MCF 10A (cell line): ENCODE data around the gene CPZ. TPM values are rescaled to one million over a fixed set of nuclear protein-coding genes. Genes with fewer than 3 reads are reported as not detected.

Experiments
- BruUV-seq: library from RNA; stranded (reverse); fragments of 400-500 nt; replicated peaks from 2 replicates; lab custom pipeline; 2021; lab: Mats Ljungman, UMichigan
- CTCF ChIA-PET: fragments of 300-600 bp; sonication (Branson Sonifier 250); formaldehyde crosslinking; extraction: SDS; loops from one replicate; lab custom pipeline; 2021; ENCODE audit warnings: antibody characterized with exemption, inconsistent platforms; lab: Yijun Ruan, JAX
- POLR2A ChIA-PET: fragments of 300-600, 350-650 bp; sonication (Branson Sonifier 250); formaldehyde crosslinking; extraction: SDS; loops from one replicate; lab custom pipeline; 2020; ENCODE audit warnings: antibody characterized with exemption, inconsistent platforms; lab: Yijun Ruan, JAX
- DNase-seq: peaks from one replicate; pipeline ENCODE4 v3.0.0-alpha.2; 2018; ENCODE audit not compliant: unreplicated experiment
- H3K27ac Mint-ChIP-seq: one replicate; pipeline ENCODE4 v1.8.0; 2022; ENCODE audit warnings: mild to moderate bottlenecking, low read depth, mixed read lengths; ENCODE audit not compliant: unreplicated experiment
- H3K27me3 Mint-ChIP-seq: one replicate; pipeline ENCODE4 v1.8.0; 2022; ENCODE audit warnings: mixed read lengths; ENCODE audit not compliant: insufficient read depth, unreplicated experiment
- H3K36me3 Mint-ChIP-seq: one replicate; pipeline ENCODE4 v1.8.0; 2022; ENCODE audit warnings: mild to moderate bottlenecking, moderate library complexity, mixed read lengths; ENCODE audit not compliant: insufficient read depth, unreplicated experiment
- H3K4me1 Mint-ChIP-seq: one replicate; pipeline ENCODE4 v1.8.0; 2022; ENCODE audit warnings: mixed read lengths; ENCODE audit not compliant: insufficient read depth, unreplicated experiment
- H3K4me3 Mint-ChIP-seq: one replicate; pipeline ENCODE4 v1.8.0; 2022; ENCODE audit warnings: mild to moderate bottlenecking, moderate library complexity, mixed read lengths; ENCODE audit not compliant: unreplicated experiment
- H3K9me3 Mint-ChIP-seq: one replicate; pipeline ENCODE4 v1.8.0; 2022; ENCODE audit warnings: mixed read lengths; ENCODE audit not compliant: unreplicated experiment
- CTCF ChIP-seq: fragments of 200-600 bp; IDR thresholded peaks from one replicate; pipeline ENCODE4 v1.8.0; 2022; ENCODE audit warnings: antibody characterized with exemption, mild to moderate bottlenecking; ENCODE audit not compliant: unreplicated experiment
- intact Hi-C: fragments of 100-400 bp; cut with micrococcal nuclease; formaldehyde crosslinking; loops from 2 replicates; pipeline ENCODE4 v1.14.1; 2022
- total RNA-seq: library from RNA; stranded (reverse); gene quantifications from 2 replicates; pipeline ENCODE4 v1.2.3, GENCODE V29; 2022

The CPZ gene
- total RNA-seq, 1 experiment from 2014 or later, result not detected

- H3K4me3 Mint-ChIP-seq, result no peak overlapping the region
- no peaks in the 10 kb centered on the region for H3K4me1 Mint-ChIP-seq
- no TSS peak for BruUV-seq
- intact Hi-C loops, result loop anchor here (1.0 kb wide), 1 partner anchor 125 kb away; no protein-coding TSS in a partner anchor
- no peak overlapping the region for H3K27ac Mint-ChIP-seq
- H3K9me3 Mint-ChIP-seq, result no peaks in the 10 kb centered on the region
- POLR2A ChIA-PET, result interaction anchor here (0.6 kb wide), 2 partner anchors 10 to 93 kb away, joined by 3 read pairs; no protein-coding TSS in a partner anchor
- CTCF ChIA-PET, result interaction anchor here (0.6 to 1.9 kb wide), 13 partner anchors 12 to 326 kb away, joined by 3 to 21 read pairs (median 4); no protein-coding TSS in a partner anchor
- peaks cover 40% of the 10 kb centered on the region for H3K27me3 Mint-ChIP-seq
- no peaks in the 10 kb centered on the region for H3K36me3 Mint-ChIP-seq
- no peak for TF ChIP-seq CTCF
- no peak for DNase-seq
Measured at GRCh38 chr4:8593264-8594096, 915 bp downstream of the CPZ start.

GRCh38 chr4:8594097-8595038 lies 1.8 kb downstream of the CPZ start:
- Mint-ChIP-seq H3K4me1 (peaks cover 3% of the 10 kb centered on the region), H3K27ac (no peak overlapping the region), H3K4me3 (no peak overlapping the region), H3K9me3 (no peaks in the 10 kb centered on the region), H3K36me3 (no peaks in the 10 kb centered on the region), H3K27me3 (peaks cover 39% of the 10 kb centered on the region)
- ChIA-PET CTCF (interaction anchor here (0.6 to 1.9 kb wide), 19 partner anchors 11 to 325 kb away, joined by 3 to 21 read pairs (median 4); no protein-coding TSS in a partner anchor), POLR2A (interaction anchor here (0.6 kb wide), 1 partner anchor 94 kb away, joined by 3 read pairs; no protein-coding TSS in a partner anchor)
- intact Hi-C loops, result loop anchor here (1.0 kb wide), 1 partner anchor 126 kb away; no protein-coding TSS in a partner anchor
- peak; percentile 80 for DNase-seq
- BruUV-seq, result no TSS peak
- peak; percentile 77 for TF ChIP-seq CTCF

- no peaks in the 10 kb centered on the region for H3K9me3 Mint-ChIP-seq
- H3K27me3 Mint-ChIP-seq, result peaks cover 34% of the 10 kb centered on the region
- no peak overlapping the region for H3K27ac Mint-ChIP-seq
- H3K4me1 Mint-ChIP-seq, result peaks cover 8% of the 10 kb centered on the region
- TF ChIP-seq CTCF, result no peak
- BruUV-seq, result no TSS peak
- CTCF ChIA-PET, result interaction anchor here (0.7 to 1.9 kb wide), 9 partner anchors 12 to 251 kb away, joined by 3 to 21 read pairs (median 3); no protein-coding TSS in a partner anchor
- peak; percentile 14 for DNase-seq
- no peak overlapping the region for H3K4me3 Mint-ChIP-seq
- POLR2A ChIA-PET, result no interaction called here
- intact Hi-C loops, result no loop called here
- H3K36me3 Mint-ChIP-seq, result no peaks in the 10 kb centered on the region
Measured at GRCh38 chr4:8595237-8596087, 2.9 kb downstream of the CPZ start.
